CD4-positive, alpha-beta T cell treated with Interferon alpha-2 for 1 hour (primary cell): ENCODE data around the gene IL1R2.
A peak's percentile ranks its signal among the peaks of the same experiment; 100 is the strongest.
"Not testable (repeated sequence)": the region's sequence is repeated elsewhere in the genome, so short reads cannot be mapped to it uniquely, and the experiment has no call there.

ENCODE experiments used
- DNase-seq, 2 donors: peaks; one replicate each; pipeline ENCODE4 v3.0.0-alpha.2; 2020 to 2022

The IL1R2 gene

GRCh38 chr2:102000813-102001766 is 9.3 kb downstream of the IL1R2 start:
- DNase-seq = no peak

- no peak for DNase-seq
These were observed 10.0 kb downstream of the IL1R2 start for GRCh38 chr2:102001767-102002142.

- DNase-seq = peak in 1 of 2 donors; percentile 6
These were observed 10.5 kb downstream of the IL1R2 start for GRCh38 chr2:102002228-102002627.

GRCh38 chr2:102002909-102003308 is 11.1 kb downstream of the IL1R2 start:
- not testable (repeated sequence) for DNase-seq

GRCh38 chr2:102003696-102004095 is 11.9 kb downstream of the IL1R2 start:
- peak in 1 of 2 donors; percentile 17 for DNase-seq

- peak in 1 of 2 donors; percentile 7 for DNase-seq
These were observed 12.8 kb downstream of the IL1R2 start for GRCh38 chr2:102004581-102004980.

GRCh38 chr2:102005449-102005848 is 13.7 kb downstream of the IL1R2 start:
- DNase-seq = no peak

- DNase-seq = peak; percentile 27 to 44
These were observed 14.5 kb downstream of the IL1R2 start for GRCh38 chr2:102005989-102006885.

GRCh38 chr2:102006886-102007278 is 15.1 kb downstream of the IL1R2 start:
- no peak for DNase-seq

- DNase-seq = no peak
These were observed 16.7 kb downstream of the IL1R2 start for GRCh38 chr2:102008490-102008889.

GRCh38 chr2:102009557-102009956 is 17.8 kb downstream of the IL1R2 start:
- no peak for DNase-seq

GRCh38 chr2:102010902-102011301 is 19.1 kb downstream of the IL1R2 start:
- no peak for DNase-seq

- no peak for DNase-seq
These were observed 20.4 kb downstream of the IL1R2 start for GRCh38 chr2:102012061-102012614.

GRCh38 chr2:102013206-102014040 is 21.7 kb downstream of the IL1R2 start:
- no peak for DNase-seq

GRCh38 chr2:102014041-102014345 is 22.2 kb downstream of the IL1R2 start:
- DNase-seq = no peak

GRCh38 chr2:102015399-102015798 is 23.6 kb downstream of the IL1R2 start:
- DNase-seq = no peak

- DNase-seq = no peak
These were observed 24.7 kb downstream of the IL1R2 start for GRCh38 chr2:102016399-102016955.

- DNase-seq = no peak
These were observed 27.2 kb downstream of the IL1R2 start for GRCh38 chr2:102018823-102019445.

- DNase-seq = peak; percentile 80 to 82
These were observed 28.9 kb downstream of the IL1R2 start for GRCh38 chr2:102020596-102021170.

- DNase-seq = no peak
These were observed 30.0 kb downstream of the IL1R2 start for GRCh38 chr2:102021779-102022178.

GRCh38 chr2:102022884-102023539 is 31.3 kb downstream of the IL1R2 start:
- no peak for DNase-seq
